NCI-H510A (cell line): Measurements from ENCODE around the gene GPANK1.

ENCODE experiments used
- DNase-seq: peaks from one replicate; lab custom pipeline; 2025; lab: John Stamatoyannopoulos, UW

Gene GPANK1

GRCh38 chr6:31691078-31691463 lies 26.3 kb upstream of the GPANK1 start:
- no peak for DNase-seq

- DNase-seq = no peak
These were observed 25.7 kb upstream of the GPANK1 start for GRCh38 chr6:31690231-31691077.

GRCh38 chr6:31689249-31690110 lies 24.7 kb upstream of the GPANK1 start:
- DNase-seq = no peak

GRCh38 chr6:31687860-31688693 lies 23.3 kb upstream of the GPANK1 start:
- DNase-seq = no peak

GRCh38 chr6:31687321-31687720 lies 22.5 kb upstream of the GPANK1 start:
- DNase-seq = no peak

GRCh38 chr6:31686483-31686882 lies 21.7 kb upstream of the GPANK1 start:
- DNase-seq = no peak

DNA sequence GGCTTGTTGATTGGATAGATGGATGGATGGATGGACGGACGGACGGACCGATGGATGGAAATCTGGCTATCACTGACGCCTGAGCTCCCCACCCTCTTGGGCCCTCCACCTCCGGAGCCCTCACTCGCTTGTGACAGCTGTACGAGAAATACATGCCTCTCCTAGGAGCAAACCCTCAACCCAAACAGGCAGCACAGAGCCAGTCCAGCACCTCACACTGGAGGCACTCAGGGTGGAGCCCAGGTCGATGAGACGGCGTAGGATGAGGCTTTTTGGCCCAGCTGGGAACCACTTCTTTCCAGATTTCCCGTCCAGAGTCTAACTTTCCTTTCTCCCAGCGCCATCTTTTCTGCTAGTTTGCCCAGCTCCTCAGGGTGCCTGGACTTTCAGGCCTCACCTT lies 18.8 kb upstream of the GPANK1 start:
- DNase-seq = no peak

- DNase-seq = no peak
These were observed 16.4 kb upstream of the GPANK1 start for GRCh38 chr6:31681135-31681671.

GRCh38 chr6:31680226-31681134 lies 15.7 kb upstream of the GPANK1 start, which contains the start of gene LY6G5C:
Gene LY6G5C (minus strand): TSS chr6:31681067. CDS start chr6:31680373, 694 bp downstream.
- DNase-seq = peak; percentile 88

DNA sequence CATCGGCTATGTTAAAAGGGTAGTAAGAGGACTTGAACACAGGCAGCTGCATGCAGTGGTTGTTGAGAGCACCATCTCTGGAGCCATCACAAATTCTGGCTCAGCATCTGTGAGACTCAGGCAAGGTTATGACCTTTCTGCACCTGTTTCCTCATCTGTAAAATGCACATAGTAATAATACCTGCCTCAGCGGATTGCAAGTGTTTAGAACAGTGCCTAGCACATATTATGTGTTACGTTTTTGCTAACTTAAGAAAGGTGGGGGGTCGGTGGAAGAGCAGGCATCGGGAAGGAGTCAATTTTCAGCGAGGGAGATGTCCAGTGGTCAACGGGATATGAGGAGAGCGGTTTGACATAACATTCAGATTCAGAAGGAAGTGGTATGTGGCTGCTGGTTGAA lies 13.2 kb upstream of the GPANK1 start:
- DNase-seq = no peak

DNA sequence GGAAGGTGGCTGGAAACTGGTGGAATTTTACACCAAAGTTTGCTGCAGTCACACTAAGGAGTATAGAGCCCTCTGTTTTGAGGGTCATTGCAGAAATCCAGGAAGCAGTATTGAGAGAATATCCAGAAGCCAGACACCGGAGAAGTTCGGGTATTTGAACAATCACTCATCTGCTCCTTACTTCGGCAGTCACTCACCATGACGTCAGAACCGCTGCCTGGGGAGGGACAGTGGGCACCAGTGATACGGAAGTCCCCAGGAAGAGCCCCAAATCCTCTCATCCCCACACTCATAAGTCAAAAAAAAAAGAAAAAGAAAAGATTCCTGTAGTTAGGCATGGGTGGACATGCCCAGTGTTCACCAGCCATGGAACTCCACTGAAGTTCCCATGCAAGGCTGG lies 12.1 kb upstream of the GPANK1 start:
- DNase-seq = no peak

GRCh38 chr6:31676322-31676903 lies 11.6 kb upstream of the GPANK1 start:
- no peak for DNase-seq

- DNase-seq = no peak
These were observed 4.9 kb upstream of the GPANK1 start, which contains the start of gene LY6G5B for GRCh38 chr6:31669676-31670075. Gene LY6G5B (plus strand): TSS chr6:31669976. CDS start chr6:31670951, 975 bp downstream.

DNA sequence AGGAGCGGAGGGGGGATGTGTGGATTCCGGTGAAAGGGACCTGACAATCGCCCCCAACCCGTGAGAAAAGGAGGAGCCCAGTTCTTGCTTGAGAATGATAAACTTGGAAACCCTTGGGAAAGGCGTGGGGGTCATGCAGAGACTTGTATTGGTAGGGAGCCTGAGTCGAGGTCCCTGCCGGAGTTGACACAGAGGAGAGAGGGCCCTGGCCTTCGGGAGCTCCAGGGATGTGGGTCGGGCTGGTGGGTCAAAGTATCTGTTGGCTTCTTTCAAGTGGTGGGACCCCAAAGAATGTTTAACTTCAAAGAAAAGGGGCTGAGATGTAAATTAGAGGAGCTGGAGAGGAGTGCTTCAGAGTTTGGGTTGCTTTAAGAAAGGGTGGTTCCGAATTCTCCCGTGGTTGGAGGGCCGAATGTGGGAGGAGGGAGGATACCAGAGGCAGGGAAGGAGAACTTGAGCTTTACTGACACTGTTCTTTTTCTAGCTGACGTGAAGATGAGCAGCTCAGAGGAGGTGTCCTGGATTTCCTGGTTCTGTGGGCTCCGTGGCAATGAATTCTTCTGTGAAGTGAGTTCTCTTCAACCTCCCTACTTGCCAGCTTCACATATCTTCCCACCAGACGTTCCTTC lies 1.7 kb upstream of the GPANK1 start:
- no peak for DNase-seq

GRCh38 chr6:31665501-31666336 lies 922 bp upstream of the GPANK1 start, which contains the start of gene CSNK2B:
Gene CSNK2B (plus strand): TSS chr6:31666080. CDS start chr6:31666832, 752 bp downstream.
- DNase-seq = peak; percentile 99

- DNase-seq = no peak
These were observed 622 bp downstream of the GPANK1 start for GRCh38 chr6:31663961-31664789.

- DNase-seq = no peak
These were observed 1.5 kb downstream of the GPANK1 start for GRCh38 chr6:31663126-31663960.
